KOPT-K1 (cell line): ENCODE data around the gene STRA8.

Source experiments
- H3K27ac ChIP-seq: fragments of 200-600 bp; sonication (generic); 2 replicates; pipeline ENCODE4 v1.5.1; 2016; ENCODE audit warnings: antibody characterized with exemption, mild to moderate bottlenecking, low read depth, low read length; ENCODE audit not compliant: poor library complexity, severe bottlenecking
- H3K36me3 ChIP-seq: fragments of 200-600 bp; sonication (generic); 2 replicates; pipeline ENCODE4 v1.5.1; 2017; ENCODE audit warnings: antibody characterized with exemption, mild to moderate bottlenecking, low read length, moderate library complexity; ENCODE audit not compliant: insufficient read depth
- H3K9me3 ChIP-seq: fragments of 200-600 bp; sonication (generic); 2 replicates; pipeline ENCODE4 v1.5.1; 2017; ENCODE audit warnings: antibody characterized with exemption, low read length, mild to moderate bottlenecking; ENCODE audit not compliant: insufficient read depth, poor library complexity, severe bottlenecking

The STRA8 gene

GRCh38 chr7:135283959-135284638 is 50.5 kb downstream of the STRA8 start:
- no peak overlapping the region for H3K27ac ChIP-seq
- no peaks in the 10 kb centered on the region for H3K36me3 ChIP-seq
- H3K9me3 ChIP-seq, result no peaks in the 10 kb centered on the region

GRCh38 chr7:135285547-135286233 is 52.1 kb downstream of the STRA8 start:
- Histone ChIP-seq H3K9me3 (no peaks in the 10 kb centered on the region), H3K36me3 (no peaks in the 10 kb centered on the region), H3K27ac (no peak overlapping the region)

- H3K27ac ChIP-seq, result no peak overlapping the region
These were observed 53.2 kb downstream of the STRA8 start for GRCh38 chr7:135286876-135287275.

GRCh38 chr7:135290594-135290993 is 57.0 kb downstream of the STRA8 start:
- Histone ChIP-seq H3K36me3 (no peaks in the 10 kb centered on the region), H3K9me3 (no peaks in the 10 kb centered on the region), H3K27ac (no peak overlapping the region)

More at GRCh38 chr7:135286876-135287275, 53.2 kb downstream of the STRA8 start:
- Histone ChIP-seq H3K9me3 (no peaks in the 10 kb centered on the region), H3K36me3 (no peaks in the 10 kb centered on the region)

- Histone ChIP-seq H3K9me3 (no peaks in the 10 kb centered on the region), H3K27ac (no peak overlapping the region), H3K36me3 (no peaks in the 10 kb centered on the region)
These were observed 58.2 kb downstream of the STRA8 start for GRCh38 chr7:135291809-135292253.

GRCh38 chr7:135299235-135299634 is 65.6 kb downstream of the STRA8 start:
- Histone ChIP-seq H3K9me3 (peaks cover 15% of the 10 kb centered on the region), H3K27ac (no peak overlapping the region)

GRCh38 chr7:135300913-135301765 is 67.5 kb downstream of the STRA8 start:
- no peaks in the 10 kb centered on the region for H3K36me3 ChIP-seq
- peaks cover 15% of the 10 kb centered on the region for H3K9me3 ChIP-seq
- H3K27ac ChIP-seq, result no peak overlapping the region

More at GRCh38 chr7:135299235-135299634, 65.6 kb downstream of the STRA8 start:
- no peaks in the 10 kb centered on the region for H3K36me3 ChIP-seq
